H7 (cell line): ENCODE data around the gene DENND1B. TPM values are rescaled to one million over a fixed set of nuclear protein-coding genes. Genes with fewer than 3 reads are reported as not detected.

Experiments
- DNase-seq: peaks from one replicate; pipeline ENCODE4 v3.0.0; 2012
- H3K27me3 ChIP-seq: 2 replicates; pipeline ENCODE4 v1.6.0; 2011; ENCODE audit warnings: mild to moderate bottlenecking, low read length; ENCODE audit not compliant: control insufficient read depth, insufficient read depth
- H3K36me3 ChIP-seq: replicated peaks from 2 replicates; pipeline ENCODE4 v1.5.1; 2011; ENCODE audit warnings: low read length; ENCODE audit not compliant: control insufficient read depth, insufficient read depth
- H3K4me3 ChIP-seq: 2 replicates; pipeline ENCODE4 v1.5.1; 2011; ENCODE audit warnings: low read depth, mild to moderate bottlenecking, control low read depth, low read length, moderate library complexity; ENCODE audit not compliant: insufficient read depth
- total RNA-seq: library from RNA; depleted of rRNA; stranded (reverse); fragments of >200 nt; shearing (Covaris generic); gene quantifications from 2 replicates; pipeline ENCODE4 v1.2.3, GENCODE V29; 2014

DENND1B gene
- total RNA-seq, 1 experiment from 2014 or later, result 2.9 TPM

DNA sequence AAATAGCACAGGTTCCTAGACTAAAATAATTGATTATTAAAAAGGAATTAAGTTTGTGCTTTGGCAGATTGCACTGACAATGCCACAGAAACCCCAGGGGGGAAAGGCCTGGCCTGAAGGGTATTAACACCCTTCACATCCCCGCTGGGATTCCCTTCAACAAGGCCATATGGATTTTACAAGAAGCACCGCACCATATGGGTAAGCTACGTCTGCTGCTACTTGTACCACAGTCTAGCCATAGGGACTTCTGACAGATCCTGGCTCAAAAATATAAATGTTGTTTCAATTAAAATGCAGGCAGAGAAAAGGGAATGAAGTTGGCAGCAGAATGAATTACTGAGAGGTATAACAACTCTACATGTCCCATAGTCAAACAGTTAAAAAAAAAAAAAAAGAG lies 101.0 kb downstream of the DENND1B start:
- DNase-seq, result peak; percentile 9
- H3K27me3 ChIP-seq, result no peaks in the 10 kb centered on the region
- no peak overlapping the region for H3K4me3 ChIP-seq
- no peaks in the 10 kb centered on the region for H3K36me3 ChIP-seq

DNA sequence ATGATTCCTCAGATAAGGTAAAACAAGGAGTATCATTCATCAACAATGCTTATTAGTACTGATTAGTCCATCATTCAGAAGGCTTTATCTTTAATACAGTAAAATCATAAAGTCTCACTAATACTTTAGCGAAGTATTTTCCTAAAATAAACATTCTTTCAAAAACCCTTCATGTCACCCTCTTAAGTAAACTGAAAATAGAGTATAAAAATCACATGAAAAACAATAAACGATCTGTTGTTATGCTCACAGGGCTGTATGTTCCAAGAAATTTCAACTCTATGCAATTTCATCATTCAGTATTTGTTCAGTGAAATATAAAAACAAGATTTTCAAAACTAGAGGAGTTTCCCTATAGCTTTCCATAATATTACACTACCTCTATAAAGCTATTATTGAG lies 102.0 kb downstream of the DENND1B start:
- Histone ChIP-seq H3K27me3 (no peaks in the 10 kb centered on the region), H3K4me3 (no peak overlapping the region), H3K36me3 (no peaks in the 10 kb centered on the region)
- DNase-seq, result no peak

DNA sequence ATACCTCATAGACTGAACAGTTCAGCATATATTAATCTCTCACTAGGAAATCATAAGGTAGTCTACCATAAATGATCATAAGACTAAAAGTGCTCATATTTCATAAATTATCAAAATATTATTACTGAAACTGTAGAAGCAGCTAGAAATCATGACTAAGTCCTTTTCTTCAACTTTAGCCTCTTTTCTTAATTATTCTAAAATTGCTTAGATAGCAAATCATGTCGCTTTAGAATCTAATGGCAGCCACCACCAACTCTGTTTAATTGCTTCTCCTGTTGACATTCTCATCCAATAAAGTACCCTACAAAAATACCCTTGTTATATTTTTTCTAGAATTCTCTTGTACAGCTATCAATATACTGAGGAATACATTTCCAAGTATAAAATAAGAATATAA lies 102.9 kb downstream of the DENND1B start:
- no peak for DNase-seq
- H3K27me3 ChIP-seq, result no peaks in the 10 kb centered on the region
- no peaks in the 10 kb centered on the region for H3K36me3 ChIP-seq
- no peak overlapping the region for H3K4me3 ChIP-seq

DNA sequence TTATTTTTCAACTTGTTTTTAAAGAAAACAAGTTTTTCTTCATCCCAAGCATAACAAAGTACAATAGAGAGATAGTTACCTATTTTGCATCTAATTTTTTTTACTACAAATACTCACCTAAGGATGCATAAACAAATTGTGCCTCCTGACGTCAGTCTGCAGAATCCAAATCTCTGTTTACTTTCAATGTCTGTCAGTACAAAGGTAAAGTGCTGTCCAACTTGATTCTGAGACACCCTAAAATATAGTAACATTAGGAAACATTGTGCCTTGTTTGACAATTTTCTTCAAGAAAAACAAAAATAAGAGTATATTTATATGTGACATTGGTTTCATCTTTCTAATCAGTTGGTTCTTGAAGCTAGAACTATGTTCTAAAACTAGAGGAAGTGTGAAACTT lies 103.4 kb downstream of the DENND1B start:
- DNase-seq, result no peak
- Histone ChIP-seq H3K27me3 (no peaks in the 10 kb centered on the region), H3K36me3 (no peaks in the 10 kb centered on the region), H3K4me3 (no peak overlapping the region)

DNA sequence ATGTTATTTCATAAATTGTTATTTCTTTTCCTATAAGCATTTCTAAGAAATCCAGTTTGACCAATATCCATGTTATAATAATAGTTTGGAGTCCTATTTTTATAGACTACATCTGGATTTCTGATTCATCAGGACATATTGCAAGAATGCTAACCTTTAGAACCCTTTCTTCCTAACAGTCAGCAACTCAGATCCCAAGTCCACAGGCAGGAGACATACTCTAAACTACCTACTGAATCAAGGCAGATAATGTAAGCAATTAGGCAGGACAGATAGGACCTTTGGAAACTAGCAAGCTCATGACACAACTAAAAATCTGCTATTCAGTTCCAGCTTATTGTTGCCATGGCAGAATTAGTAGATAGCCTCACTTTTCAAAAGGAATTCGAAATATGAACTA lies 104.1 kb downstream of the DENND1B start:
- Histone ChIP-seq H3K36me3 (no peaks in the 10 kb centered on the region), H3K4me3 (no peak overlapping the region), H3K27me3 (no peaks in the 10 kb centered on the region)
- DNase-seq, result no peak

DNA sequence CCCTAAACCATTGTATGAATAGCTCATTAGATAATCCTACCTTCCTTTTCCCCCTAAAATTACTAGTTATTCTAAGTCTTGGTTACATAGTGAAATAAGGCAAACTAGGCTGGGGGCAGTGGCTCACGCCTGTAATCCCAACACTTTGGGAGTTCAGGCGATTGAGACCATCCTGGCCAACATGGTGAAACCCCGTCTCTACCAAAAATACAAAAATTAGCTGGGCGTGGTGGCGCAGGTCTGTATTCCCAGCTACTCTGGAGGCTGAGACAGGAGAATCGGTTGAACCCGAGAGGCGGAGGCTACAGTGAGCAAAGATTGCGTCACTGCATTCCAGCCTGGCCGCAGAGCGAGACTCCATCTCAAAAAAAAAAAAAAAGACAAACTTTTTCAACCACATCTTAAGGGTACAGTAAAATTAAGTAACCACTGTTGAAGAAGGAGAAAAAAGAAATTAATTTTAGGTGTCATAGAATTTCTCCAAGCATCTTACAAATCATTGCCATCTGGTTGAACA lies 108.5 kb downstream of the DENND1B start:
- DNase-seq, result no peak
- Histone ChIP-seq H3K27me3 (no peaks in the 10 kb centered on the region), H3K4me3 (no peak overlapping the region), H3K36me3 (no peaks in the 10 kb centered on the region)

DNA sequence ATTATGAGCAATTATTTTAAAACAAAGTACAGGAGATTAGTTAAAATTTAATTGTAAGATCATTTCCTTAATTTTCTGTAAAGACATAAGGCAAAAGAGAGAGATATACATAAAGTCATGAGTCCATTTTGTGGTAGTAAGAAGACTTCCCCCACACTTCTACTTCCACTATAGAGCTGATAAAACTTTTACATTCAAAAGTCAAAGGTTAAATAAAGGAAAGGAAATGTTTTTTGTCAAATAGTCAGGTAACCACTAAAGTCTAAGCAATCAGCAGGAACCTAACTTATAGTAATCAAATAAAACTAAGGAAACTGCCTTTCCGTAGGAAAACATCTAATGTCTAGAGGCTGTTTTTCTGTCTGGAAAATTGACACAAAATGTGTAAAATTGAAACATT lies 110.9 kb downstream of the DENND1B start:
- Histone ChIP-seq H3K36me3 (no peaks in the 10 kb centered on the region), H3K27me3 (no peaks in the 10 kb centered on the region), H3K4me3 (no peak overlapping the region)
- DNase-seq, result no peak

DNA sequence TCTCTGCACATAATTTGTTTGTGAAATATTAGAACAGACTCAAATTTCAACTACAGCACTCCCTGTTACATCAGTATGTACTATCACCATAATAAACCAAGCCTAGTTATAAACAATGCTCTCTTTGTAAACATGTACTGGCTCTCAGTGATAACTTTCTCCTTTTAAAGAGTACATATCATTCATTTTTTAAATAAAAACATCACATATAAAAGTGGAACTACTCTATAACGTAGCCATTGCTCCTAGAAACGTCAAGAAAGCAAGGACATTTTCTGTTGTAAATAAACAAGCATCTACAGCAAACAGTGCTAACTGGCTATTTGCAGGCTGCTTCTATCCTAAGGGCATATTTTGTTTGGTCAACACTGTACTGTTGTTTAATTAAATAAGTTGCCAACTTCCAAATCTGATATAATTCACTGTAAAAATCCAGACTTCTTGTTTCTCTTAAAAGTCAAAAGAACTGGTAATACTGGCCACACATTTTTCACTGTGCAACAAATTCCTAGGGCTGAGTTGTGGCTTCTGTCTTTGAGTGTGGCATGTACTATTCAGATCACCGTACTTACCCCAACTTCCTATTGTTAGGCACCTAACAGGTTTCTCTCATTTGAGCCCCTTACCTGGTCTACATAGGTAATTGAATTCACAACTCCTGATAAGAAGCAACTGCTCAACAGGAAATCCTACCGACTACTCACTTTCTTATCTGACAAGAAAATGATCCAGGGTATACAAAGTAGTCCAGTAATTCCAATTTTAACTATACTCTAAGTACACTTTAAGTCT lies 111.9 kb downstream of the DENND1B start:
- DNase-seq, result peak; percentile 2
- no peaks in the 10 kb centered on the region for H3K36me3 ChIP-seq
- no peaks in the 10 kb centered on the region for H3K27me3 ChIP-seq
- H3K4me3 ChIP-seq, result no peak overlapping the region

DNA sequence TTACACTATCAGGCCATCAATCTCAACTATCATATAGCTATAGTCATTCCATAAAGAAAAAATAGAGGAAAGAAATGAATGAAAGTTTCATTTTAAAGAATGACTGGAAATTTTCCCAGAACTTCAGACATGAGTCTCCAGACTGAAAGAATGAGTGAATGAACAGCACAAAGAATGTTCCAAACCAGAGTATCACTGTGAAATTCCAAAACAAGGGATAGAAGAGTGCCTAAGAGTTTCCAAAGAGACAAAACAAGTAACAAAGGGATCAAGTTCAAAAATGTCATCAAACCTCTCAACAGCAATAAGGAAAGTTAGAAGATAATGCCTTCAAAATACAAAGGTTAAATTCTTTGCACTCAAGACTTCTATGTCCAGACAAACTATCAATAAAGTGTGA lies 114.9 kb downstream of the DENND1B start:
- Histone ChIP-seq H3K27me3 (no peaks in the 10 kb centered on the region), H3K4me3 (no peak overlapping the region), H3K36me3 (no peaks in the 10 kb centered on the region)
- no peak for DNase-seq

DNA sequence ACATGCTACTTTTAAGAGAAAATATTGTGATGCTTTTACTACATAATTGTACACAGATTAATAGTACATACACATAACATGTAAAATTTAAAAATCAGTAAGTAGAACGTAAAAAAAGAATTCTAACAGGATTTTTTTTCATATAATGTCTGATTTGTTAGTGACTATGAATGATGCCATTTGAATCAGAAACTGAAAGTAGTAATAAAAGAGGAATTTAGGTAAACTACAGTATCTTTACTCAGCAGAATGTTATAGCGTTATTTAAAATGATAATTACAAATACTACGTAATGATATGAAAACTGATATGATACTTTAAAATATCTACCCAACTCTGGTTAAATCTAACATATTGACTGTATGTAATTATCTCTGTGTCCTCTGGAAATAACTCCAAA lies 116.1 kb downstream of the DENND1B start:
- H3K27me3 ChIP-seq, result no peaks in the 10 kb centered on the region
- H3K4me3 ChIP-seq, result no peak overlapping the region
- no peaks in the 10 kb centered on the region for H3K36me3 ChIP-seq
- DNase-seq, result no peak

DNA sequence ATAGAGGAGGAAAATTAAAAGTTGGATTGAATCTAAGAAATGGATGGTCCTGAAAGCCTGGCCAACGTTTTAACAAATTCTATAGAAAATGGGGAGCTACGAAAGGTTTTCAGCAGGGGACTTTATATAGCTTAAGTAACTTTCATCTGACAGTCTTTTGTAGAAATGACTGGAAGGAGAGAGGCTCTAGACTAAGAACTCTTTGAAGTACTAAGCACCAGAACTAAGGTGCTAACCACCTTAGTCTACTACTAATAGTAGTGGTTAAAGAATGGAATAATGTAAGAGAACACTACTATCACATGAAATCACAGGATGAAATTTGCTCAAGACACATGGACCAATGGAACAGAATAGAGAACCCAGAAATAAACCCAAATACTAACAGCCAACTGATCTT lies 126.1 kb downstream of the DENND1B start:
- Histone ChIP-seq H3K4me3 (no peak overlapping the region), H3K36me3 (no peaks in the 10 kb centered on the region), H3K27me3 (no peaks in the 10 kb centered on the region)
- DNase-seq, result no peak

DNA sequence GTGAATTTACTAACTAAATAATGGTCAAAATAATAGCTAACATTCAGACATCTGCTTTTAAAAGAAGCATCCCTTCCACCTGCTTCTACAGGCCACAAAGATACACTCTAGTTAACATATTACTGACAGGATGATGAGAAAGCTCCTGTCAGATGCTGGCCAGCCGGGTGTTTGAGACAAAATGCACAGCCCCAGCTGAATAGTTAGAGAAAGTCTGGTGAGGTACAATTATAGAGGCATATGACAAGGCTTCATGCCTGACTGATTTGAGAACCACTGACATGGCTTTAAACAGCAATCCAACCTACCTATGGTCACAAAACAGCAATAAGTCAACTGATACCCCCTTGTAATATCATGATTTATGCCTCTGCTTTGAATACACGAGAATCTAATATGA lies 137.0 kb downstream of the DENND1B start:
- no peak for DNase-seq
- no peak overlapping the region for H3K4me3 ChIP-seq
- H3K27me3 ChIP-seq, result no peaks in the 10 kb centered on the region
- no peaks in the 10 kb centered on the region for H3K36me3 ChIP-seq

DNA sequence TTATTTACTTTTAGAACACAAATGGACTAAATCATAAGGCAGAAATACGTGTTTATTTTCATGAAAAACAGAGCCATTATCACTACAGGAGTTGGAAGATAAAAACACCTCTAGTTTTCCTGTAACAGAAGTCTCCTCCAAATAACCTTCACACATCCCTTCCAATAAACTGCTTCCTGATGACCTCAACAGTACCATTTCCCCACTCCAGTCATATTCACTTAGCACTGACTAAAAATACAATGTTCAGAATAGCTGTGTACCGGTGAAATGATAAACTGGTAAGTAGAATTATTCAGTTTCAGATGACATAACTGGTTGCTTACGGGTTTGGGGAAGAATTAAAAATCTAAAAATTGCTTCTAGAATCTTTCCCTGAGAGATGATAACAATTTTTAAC lies 137.9 kb downstream of the DENND1B start:
- Histone ChIP-seq H3K27me3 (no peaks in the 10 kb centered on the region), H3K4me3 (no peak overlapping the region), H3K36me3 (no peaks in the 10 kb centered on the region)
- DNase-seq, result no peak

DNA sequence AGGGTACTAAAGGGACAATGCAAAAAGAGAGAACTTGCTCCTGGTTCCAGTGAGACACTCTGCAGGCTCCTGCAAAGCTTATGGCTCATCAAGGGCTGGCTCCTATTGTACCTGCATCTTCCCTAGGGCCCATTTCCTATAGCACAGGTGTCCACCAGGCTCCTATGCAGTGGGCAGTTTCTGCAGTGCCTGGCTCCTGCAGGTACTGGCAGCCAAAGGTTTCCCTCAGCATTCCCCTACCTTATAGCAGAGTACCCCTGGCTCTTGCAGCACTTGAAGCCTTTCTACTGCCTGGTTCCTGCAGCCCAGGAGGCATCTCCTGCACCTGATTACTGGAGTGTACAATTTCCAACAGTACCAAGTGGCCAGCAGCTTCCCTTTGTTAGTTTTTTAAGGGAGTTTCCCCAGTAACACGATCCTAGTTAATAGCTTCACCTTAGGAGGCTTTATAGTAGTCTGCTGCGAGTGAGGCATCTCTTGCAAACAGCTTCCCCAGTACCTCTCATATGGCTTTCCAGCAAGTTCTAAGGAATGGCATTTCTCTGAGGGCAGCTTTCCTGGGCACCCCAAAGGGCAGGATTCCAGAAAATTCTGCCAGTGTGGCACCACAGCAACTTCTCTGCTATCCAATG lies 141.7 kb downstream of the DENND1B start:
- H3K27me3 ChIP-seq, result no peaks in the 10 kb centered on the region
- no peak overlapping the region for H3K4me3 ChIP-seq
- H3K36me3 ChIP-seq, result no peaks in the 10 kb centered on the region
- no peak for DNase-seq

DNA sequence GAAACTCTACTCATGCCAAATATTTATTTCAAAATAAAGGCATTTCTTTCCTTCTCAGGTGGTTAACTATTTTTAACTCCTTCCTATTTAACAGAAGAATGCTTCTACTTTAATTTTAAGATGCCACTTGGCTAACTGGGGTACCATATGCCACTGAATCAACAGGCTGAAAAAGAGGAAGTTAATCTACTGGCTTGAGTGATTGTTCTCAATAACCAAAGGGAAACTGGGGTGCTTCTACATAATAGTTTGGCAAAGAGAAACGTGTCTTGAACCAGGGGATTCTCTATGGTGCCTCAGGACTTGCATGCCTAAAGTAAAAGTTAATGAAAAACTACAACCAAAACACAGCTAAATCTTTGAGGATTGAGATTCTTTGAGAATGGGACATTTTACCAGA lies 142.6 kb downstream of the DENND1B start:
- Histone ChIP-seq H3K4me3 (no peak overlapping the region), H3K27me3 (no peaks in the 10 kb centered on the region), H3K36me3 (no peaks in the 10 kb centered on the region)
- no peak for DNase-seq
